PFSK-1 (cell line): Measurements from ENCODE around the gene GAS7.

Source experiments
- FOXP2 ChIP-seq: optimal IDR thresholded peaks from 2 replicates; pipeline ENCODE3; 2011; ENCODE audit warnings: borderline replicate concordance, control low read depth, inconsistent platforms; ENCODE audit not compliant: insufficient read depth; ENCODE audit errors: extremely low read length, extremely low read depth
- POLR2AphosphoS5 ChIP-seq: IDR thresholded peaks from 2 replicates; pipeline ENCODE4 v1.6.1; 2012; ENCODE audit warnings: low read depth, mild to moderate bottlenecking, control low read depth, low read length, moderate library complexity
- SIN3A ChIP-seq: IDR thresholded peaks from 2 replicates; pipeline ENCODE4 v1.6.1; 2012; ENCODE audit warnings: mild to moderate bottlenecking, low read length, moderate library complexity, borderline replicate concordance; ENCODE audit not compliant: insufficient read depth
- TAF1 ChIP-seq: IDR thresholded peaks from 2 replicates; pipeline ENCODE4 v1.6.1; 2012; ENCODE audit warnings: low read length, control low read depth, borderline replicate concordance; ENCODE audit not compliant: insufficient read depth
- TF ChIP-seq, protein P1 (sequence below), 2 experiments: IDR thresholded peaks; 2 replicates each; pipeline versions ENCODE4 v1.6.1 to v1.8.0; 2011 to 2012; ENCODE audit warnings: low read depth in 2 of 2, low read length in 2 of 2, control low read depth in 1 of 2, inconsistent platforms in 1 of 2, mild to moderate bottlenecking in 1 of 2, moderate library complexity in 1 of 2; ENCODE audit not compliant: insufficient read depth in 1 of 2

Gene GAS7

DNA sequence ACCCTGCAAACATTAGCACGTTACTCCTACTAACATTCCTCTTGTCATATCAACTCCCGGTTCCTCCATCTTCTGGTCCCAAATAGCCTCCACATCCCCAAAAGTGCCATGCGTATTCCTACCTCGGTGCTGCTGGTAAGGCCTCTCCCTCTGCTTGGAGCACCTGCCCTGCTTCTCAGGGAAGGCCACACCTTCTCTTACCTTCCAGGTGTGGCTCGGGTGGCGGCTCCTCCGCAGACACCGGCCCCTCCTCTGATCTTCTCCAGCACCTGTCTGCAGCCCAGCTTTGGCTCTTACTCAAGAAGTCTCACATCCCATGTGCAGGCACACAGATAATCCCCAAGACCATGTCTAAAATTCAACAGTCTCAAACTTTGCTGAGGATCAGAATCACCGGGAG is 92.3 kb downstream of the GAS7 start:
- TF ChIP-seq POLR2AphosphoS5 (no peak), SIN3A (no peak), FOXP2 (no peak), TAF1 (no peak)
- TF ChIP-seq, protein P1, sequence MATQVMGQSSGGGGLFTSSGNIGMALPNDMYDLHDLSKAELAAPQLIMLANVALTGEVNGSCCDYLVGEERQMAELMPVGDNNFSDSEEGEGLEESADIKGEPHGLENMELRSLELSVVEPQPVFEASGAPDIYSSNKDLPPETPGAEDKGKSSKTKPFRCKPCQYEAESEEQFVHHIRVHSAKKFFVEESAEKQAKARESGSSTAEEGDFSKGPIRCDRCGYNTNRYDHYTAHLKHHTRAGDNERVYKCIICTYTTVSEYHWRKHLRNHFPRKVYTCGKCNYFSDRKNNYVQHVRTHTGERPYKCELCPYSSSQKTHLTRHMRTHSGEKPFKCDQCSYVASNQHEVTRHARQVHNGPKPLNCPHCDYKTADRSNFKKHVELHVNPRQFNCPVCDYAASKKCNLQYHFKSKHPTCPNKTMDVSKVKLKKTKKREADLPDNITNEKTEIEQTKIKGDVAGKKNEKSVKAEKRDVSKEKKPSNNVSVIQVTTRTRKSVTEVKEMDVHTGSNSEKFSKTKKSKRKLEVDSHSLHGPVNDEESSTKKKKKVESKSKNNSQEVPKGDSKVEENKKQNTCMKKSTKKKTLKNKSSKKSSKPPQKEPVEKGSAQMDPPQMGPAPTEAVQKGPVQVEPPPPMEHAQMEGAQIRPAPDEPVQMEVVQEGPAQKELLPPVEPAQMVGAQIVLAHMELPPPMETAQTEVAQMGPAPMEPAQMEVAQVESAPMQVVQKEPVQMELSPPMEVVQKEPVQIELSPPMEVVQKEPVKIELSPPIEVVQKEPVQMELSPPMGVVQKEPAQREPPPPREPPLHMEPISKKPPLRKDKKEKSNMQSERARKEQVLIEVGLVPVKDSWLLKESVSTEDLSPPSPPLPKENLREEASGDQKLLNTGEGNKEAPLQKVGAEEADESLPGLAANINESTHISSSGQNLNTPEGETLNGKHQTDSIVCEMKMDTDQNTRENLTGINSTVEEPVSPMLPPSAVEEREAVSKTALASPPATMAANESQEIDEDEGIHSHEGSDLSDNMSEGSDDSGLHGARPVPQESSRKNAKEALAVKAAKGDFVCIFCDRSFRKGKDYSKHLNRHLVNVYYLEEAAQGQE (IDR thresholded peaks at IDR 0.05; ENCODE audit: insufficient read depth in 1 of 2, low read depth in 2 of 2, low read length in 2 of 2), result no peak

DNA sequence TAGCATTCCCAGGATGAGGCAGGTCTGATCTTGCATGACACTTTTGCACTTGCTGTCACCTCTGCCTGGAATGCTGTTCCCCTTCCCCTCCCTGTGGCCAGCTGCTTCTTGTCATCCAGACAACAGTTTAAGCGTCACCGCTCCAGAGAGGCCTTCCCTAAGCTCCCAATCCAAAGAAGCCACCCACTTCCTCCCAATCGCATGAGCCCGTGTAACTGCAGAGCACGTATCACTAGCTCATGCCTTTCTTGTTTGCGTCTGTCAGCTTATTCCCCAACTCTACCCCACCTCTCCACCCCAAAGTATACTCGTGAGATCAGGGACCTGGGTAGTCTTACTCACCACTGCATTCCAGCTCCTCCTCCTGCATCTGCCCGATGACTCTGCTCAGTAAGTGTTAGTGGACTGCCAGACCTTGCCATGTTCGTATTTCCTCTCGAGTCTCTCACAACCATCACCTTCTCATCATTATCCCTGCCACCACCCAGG is 92.8 kb downstream of the GAS7 start:
- TF ChIP-seq POLR2AphosphoS5, result no peak
- TF ChIP-seq FOXP2, result no peak
- TF ChIP-seq SIN3A, result no peak
- TF ChIP-seq TAF1, result no peak
- TF ChIP-seq, protein P1 (IDR thresholded peaks at IDR 0.05; ENCODE audit: insufficient read depth in 1 of 2, low read depth in 2 of 2, low read length in 2 of 2), result no peak

DNA sequence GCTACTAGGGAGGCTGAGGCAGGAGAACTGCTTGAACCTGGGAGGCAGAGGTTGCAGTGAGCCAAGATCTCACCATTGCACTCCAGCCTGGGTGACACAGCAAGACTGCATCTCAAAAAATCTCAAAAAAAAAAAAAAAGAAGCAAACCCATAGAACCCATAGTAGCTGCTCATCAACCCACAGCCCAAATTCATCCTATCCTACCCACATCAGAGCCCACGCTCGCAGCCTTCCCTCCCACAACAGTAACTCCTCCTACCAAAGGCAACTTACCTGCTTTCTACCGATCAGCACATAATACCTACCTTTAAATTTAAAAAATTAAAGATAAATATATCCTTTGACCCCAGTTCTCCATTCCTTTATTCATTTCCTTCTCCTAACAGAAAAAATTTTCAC is 94.7 kb downstream of the GAS7 start:
- TF ChIP-seq, protein P1 (IDR thresholded peaks at IDR 0.05; ENCODE audit: insufficient read depth in 1 of 2, low read depth in 2 of 2, low read length in 2 of 2), result no peak
- TF ChIP-seq TAF1 (no peak), SIN3A (no peak), POLR2AphosphoS5 (no peak), FOXP2 (no peak)

DNA sequence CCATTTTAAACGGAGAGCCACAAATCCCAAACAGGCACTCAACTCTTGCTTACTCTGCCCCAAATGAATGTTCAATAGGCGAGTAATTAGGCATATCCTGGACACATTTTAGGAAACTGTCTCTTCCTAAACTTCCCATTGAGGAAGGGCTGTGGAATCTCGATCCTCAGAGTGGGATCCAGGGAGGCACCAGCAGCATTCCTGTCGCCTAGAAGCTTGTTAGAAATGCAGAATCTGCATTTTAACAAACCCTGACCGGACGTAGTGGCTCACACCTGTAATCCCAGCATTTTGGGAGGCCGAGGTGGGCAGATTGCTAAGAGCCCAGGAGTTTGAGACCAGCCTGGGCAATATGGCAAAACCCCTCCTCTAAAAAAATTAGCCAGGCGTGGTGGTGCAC is 95.6 kb downstream of the GAS7 start:
- TF ChIP-seq FOXP2, result no peak
- TF ChIP-seq, protein P1 (IDR thresholded peaks at IDR 0.05; ENCODE audit: insufficient read depth in 1 of 2, low read depth in 2 of 2, low read length in 2 of 2), result no peak
- TF ChIP-seq TAF1, result no peak
- no peak for TF ChIP-seq POLR2AphosphoS5
- TF ChIP-seq SIN3A, result no peak

DNA sequence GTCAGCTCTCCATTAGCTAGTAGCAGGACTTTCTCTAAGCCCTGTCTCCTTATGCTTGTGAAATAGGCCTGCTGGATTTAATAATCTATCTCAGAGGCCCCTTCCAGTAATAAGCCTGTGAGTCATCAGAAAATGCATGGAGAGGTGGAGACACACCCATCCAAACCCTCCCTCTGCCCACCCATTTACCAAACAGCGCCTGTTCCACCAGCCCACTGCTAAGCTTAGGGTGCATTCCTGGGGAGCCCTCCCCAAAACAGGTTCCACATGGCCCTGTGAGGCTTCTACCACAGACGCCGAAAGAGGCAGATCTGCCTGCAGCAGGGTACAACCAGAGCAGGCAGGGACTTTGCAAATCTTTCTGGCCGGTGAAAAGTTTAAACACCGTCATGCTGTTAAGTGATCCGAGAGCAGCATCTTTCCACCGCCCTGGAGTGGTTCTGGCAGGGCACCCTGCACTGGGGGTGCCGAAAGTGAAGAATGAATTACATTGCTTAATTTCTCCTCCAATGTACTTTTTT is 99.3 kb downstream of the GAS7 start:
- TF ChIP-seq, protein P1 (IDR thresholded peaks at IDR 0.05; ENCODE audit: insufficient read depth in 1 of 2, low read depth in 2 of 2, low read length in 2 of 2), result no peak
- TF ChIP-seq TAF1 (no peak), SIN3A (no peak), FOXP2 (no peak), POLR2AphosphoS5 (no peak)
